ENCODE results near the gene TLCD1. TPM values are rescaled to one million over a fixed set of nuclear protein-coding genes. Genes with fewer than 3 reads are reported as not detected.

Gene TLCD1
- total and polyA plus RNA-seq, 2 of the 8 experiments (the other 6 are each of a cell fraction or from before 2014, with no cell fraction given): 40.7 to 128 TPM

- 0 out of 3 replicates have a peak, but pooled peaks of 1 of the 2 experiments have one; percentile 11 for TF ChIP-seq EP300 (IDR thresholded peaks at IDR 0.05; ENCODE audit: borderline replicate concordance in 1 of 2, low read depth in 2 of 2, low read length in 2 of 2)
- TF ChIP-seq CEBPB (IDR thresholded peaks at IDR 0.05; ENCODE audit: low read depth, low read length): no peak
- TF ChIP-seq HDAC2 (IDR thresholded peaks at IDR 0.05; ENCODE audit: borderline replicate concordance in 1 of 2, low read depth in 2 of 2, low read length in 2 of 2): peak in 1 of 2 experiments; percentile 43; a peak in 1 of 4 replicates
- no peak for TF ChIP-seq JUN (IDR thresholded peaks at IDR 0.05; ENCODE audit: low read depth, low read length)
- no peak for TF ChIP-seq EZH2 (IDR thresholded peaks at IDR 0.05; ENCODE audit: low read depth, low read length, severe bottlenecking)
Measured at GRCh38 chr17:28744972-28745785, 19.1 kb upstream of the TLCD1 start (continued).
